HG03354 (cell line): ENCODE measurements around the gene SIX1.
A peak's percentile ranks its signal among the peaks of the same experiment; 100 is the strongest.

ENCODE experiments used
- ATAC-seq: cut with Tn5 transposase; IDR thresholded peaks from one replicate; pipeline ENCODE4 v1.9.1; 2021; ENCODE audit warnings: mild to moderate bottlenecking; ENCODE audit not compliant: unreplicated experiment, poor library complexity, severe bottlenecking

The SIX1 gene

DNA sequence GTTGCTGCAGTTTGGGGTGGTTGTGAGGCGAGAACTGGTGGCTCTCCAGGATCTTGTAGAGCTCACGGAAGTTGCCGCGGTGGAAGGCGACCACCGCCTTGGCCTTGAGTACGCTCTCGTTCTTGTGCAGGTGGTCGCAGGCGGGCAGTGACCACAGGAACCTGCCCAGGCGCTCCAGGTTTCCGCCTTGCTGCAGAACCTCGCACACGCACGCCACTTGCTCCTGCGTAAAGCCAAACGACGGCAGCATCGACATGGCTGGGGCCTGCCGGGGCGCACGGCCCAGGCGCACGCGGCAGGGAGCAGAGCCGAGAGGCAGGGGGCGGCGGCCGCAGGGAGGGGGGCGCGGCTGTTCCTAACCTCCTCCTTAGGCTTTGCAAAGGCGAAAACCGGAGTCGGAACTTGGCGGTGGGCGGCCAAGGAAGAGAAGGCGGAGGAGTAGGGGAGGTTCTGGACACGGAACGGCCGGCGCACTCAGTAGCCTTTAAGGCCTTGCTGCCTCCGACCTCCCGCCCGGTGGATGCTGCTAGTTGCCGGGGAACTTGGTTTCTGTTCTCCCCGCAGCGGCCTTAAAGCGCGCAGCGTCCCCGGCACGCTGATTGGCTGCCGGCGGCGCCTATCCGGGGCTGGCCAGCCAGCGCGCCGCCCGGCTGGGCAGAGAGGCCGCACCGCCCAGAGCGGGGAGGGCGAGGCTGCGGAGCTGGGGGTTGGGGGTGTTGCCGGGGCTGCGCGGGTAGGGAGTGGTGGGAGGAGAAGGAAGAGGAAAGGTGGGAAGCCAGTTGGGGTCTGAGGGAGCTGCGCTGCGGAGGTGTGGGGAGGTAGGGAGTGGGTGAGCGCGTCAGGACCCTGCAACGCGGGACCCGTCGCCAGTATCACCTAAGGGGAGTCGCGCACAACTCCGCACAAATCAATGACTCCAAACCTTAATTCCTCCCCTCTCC is at the start of gene SIX1:
Gene SIX1 (minus strand): TSS at position 544 of the 941 bp plus-strand sequence. CDS start 288 bp downstream, at position 256.
- ATAC-seq, result peak; percentile 58

DNA sequence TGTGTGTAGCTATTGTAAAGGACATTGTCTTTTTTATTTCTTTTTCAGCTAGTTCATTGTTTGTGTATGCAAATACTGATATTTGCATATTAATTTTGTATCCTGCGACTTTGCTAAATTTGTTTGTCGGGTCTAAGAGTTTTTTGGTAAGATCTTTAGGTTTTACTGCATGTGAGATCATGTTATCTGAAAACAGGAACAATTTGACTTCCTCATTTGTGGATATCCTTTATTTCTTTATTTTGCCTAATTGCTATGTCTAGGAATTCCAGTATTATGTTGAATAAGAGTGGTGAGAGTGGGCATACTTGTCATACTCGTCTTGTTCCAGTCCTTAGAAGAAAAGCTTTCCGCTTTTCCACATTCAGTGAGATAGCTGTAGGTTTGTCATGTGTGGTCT is 46.0 kb upstream of the SIX1 start:
- no peak for ATAC-seq

DNA sequence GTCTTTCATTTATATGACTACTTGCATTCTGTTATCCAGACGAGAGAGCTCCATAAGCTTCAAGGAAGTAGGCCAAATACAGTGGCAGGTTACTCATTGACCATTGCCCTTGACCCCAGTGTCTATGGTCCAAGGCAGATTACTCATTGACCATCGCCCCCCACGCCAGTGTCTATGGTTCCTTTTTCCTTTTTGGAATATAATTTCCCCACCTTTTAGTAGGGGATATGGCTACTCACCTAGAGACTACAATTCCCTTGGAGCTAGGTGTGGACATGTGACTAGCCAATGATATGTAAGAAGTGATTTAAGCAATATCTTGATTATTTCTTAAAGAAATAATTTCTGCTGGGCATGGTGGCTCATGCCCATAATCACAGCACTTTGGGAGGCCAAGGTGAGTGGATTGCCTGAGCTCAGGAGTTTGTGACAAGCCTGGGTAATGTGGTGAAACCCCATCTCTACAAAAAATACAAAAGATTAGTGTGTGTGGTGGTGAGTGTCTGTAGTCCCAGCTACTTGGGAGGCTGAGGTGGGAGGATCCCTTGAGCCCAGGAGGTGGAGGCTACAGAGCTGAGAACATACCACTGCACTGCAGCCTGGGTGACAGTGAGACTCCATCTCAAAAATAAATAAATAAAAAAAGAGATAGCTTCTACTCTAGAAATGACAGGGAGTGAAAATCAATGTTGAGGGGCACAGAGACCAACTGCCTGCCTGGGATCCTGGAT is 42.3 kb upstream of the SIX1 start:
- ATAC-seq, result no peak

DNA sequence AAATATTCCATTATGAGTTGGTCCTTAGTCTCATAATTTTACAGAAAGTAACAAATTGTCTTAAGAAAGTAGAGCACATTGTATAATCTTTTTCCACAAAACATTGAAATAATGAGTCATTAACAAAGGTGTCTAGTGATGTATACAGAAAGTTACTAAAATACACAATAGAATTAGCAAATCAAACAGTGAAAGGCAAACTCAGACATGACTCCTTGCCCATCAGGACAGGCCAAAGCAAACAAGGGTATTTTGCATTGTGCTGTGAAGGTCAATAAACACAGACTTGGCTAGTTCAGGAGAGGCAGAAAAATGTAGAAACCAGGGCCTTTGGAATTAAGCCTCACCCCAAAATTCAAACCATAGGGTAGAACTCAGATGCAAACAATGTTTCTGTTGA is 37.6 kb upstream of the SIX1 start:
- no peak for ATAC-seq

DNA sequence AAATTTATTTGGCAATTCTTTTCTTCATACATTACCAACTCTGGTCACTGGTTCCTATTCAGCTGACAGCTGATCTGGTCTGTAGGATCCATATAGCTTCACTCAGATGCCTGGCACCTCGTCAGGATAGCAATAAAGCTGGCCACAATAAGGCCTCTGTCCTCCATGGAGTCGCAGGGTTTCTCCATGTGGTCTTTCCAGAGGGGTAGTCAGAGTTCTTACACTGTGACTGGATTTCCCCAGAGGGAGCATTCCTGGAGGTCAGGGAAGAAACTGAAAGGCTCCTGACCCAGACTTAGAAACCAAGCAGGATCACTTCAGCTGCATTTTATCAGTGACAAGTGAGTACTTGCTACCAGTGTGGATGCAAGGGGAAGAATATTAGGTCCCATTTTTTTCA is 34.9 kb upstream of the SIX1 start:
- no peak for ATAC-seq

DNA sequence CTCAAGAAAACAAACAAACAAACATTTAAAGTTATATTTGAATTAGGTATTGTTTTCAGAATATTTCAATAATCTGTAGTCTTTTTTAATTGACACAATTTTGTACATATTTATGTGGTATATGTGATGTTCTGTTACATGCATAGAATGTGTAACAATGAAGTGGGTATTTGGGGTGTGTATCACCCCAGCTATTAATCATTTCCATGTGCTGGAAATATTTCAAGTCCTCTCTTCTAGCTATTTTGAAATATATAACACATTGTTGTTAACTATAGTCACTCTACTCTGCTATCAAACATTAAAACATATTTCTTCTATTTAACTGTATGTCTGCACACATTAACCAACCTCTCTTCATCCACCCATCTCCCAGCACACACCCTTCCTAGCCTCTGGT is 32.0 kb upstream of the SIX1 start:
- ATAC-seq, result no peak

DNA sequence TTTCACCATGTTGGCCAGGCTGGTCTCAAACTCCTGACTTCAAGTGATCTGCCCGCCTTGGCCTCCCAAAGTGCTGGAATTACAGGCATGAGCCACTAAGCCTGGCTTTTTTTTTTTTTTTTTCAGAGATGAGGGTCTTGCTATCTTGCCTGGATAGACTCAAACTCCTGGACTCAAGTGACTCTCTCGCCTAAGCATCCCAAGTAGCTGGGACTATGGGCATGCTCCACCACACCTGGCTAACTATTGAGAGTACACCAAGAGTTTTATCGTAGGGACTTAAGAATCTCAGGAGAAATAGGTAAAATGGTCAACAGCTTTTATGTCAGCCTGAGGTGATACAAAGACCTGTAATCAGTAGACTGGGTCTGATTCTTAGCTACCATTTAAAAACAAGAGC is 31.2 kb upstream of the SIX1 start:
- ATAC-seq, result no peak

DNA sequence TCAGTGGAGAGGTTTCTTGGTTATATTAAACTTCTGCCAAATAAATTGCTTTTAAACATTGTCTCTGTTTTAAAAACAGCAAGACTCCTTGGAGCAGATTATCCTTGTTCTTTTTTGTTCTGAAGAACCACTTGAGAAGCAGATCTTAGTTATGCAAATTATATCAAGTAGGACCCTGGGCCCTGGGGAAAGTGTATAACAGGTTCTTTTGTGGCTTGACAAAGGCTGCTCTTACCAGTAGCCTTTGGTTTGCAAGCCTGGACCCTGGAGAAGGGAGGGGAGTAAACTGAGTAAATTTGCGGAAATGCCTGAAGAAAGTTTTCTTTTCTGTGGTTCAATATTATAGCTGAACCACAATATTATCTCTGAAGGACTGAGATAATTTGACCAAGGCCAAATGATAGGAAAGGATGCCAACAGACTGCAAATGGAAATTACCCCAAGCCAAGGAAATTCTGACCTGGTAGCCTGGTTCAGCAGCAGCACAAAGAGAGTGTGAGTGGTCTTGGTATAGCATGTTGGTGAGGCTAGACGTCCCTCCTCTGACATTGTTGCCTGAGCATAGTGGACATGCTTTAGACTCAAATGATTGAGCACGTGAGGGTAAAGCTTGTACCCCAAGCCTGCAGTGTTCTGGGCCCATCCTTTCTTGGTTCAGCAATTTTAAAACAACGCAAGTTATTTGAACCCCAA is 30.4 kb upstream of the SIX1 start:
- ATAC-seq, result no peak

DNA sequence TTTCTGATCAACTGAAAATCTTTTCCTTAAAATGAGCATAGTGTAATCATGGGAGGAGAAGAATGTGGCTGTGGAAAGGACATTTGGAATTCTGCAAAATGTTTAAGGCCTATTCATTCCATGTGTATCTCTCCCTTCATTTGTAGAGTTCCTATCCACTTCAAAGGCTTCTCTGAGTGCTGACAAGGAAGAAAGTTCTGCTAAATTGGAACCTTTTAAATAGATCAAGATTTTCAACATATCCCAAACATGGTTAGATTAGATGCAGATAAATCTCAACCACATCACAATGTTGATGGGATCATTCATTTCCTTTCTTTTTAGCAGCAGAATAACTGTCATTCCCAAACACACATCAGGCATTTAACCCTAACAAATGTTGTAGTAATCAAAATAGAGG is 28.4 kb upstream of the SIX1 start:
- no peak for ATAC-seq

DNA sequence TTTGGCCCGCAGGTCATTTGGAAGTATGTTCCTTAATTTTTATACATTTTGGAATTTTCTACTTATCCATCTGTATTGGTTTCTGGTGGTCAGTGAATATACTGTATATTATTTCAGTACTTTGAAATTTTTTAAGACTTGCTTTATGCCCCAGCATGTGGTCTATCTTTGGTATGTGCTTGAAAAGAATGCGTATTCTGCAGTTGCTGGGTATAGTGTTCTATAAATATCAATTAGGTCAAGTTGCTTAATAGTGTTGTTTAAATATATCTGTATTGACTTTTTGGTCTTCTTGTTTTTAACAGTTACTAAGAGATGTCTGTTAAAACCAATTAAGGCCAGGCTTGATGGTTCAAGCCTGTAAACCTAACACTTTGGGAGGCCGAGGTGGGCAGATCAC is 21.7 kb upstream of the SIX1 start:
- ATAC-seq, result no peak

DNA sequence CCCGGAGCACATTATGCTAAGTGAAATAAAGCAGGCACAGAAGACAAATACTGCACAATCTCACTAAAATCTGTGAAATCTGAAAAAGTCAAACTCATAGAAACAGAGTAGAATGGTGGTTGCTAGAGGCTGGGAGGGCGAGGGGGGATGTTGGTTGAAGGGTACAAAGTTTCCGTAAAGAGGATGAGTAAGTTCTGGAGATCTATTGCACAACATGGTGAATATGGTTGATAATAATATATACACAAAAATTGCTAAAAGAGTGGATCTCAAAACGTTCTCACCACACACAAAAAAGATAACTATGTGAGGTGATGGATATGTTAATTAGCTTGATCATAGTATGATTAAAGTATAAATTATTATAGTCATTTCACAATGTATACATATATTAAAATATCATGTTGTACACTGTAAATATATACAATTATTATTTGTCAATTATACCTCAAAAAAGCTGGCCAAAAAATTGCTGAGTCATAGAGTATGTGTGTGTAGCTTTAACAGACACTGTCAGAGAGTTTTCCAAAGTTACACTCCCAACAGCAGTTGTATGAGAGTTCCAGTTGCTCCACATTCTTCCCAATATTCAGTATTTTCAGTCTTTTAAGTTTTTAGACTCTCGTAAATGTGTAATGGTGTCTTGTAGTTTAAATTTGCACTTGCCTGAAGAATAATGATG is 19.3 kb upstream of the SIX1 start:
- ATAC-seq, result no peak

DNA sequence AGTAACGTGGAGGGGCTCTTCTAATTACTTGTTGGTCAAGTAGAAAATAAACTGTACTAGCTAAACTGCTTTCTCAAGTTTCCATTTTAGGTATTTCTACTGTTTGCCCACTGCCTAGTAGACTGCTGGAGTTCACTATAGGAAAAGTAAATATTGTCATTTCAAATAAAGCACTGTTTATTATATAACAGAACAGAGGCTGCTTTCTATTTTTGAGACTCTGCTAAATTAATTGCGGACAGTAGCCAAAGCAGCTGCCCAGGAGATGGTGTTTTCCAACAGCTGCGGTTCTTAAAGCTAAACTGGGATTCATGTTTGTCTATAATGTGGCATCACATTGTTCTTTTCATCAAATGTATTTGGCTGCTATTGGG is 15.9 kb upstream of the SIX1 start:
- no peak for ATAC-seq

DNA sequence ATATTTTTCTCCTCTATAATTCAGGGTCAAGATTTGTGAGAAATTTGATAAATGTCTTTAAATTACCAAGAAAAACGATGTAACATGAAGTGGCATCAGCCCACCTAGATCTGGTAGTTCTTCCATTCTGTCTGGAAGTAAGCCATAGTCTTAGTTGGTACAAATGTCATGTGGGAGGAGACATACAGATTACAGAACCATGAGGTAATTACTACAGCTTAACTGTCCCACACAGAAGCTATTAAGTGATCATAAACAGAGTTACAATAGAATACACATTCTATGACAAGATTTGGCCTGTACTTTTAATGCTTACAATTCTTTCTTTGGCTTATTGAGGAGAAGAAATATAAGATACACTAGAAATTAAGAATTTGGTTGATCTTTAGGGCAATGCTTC is 13.7 kb upstream of the SIX1 start:
- no peak for ATAC-seq

DNA sequence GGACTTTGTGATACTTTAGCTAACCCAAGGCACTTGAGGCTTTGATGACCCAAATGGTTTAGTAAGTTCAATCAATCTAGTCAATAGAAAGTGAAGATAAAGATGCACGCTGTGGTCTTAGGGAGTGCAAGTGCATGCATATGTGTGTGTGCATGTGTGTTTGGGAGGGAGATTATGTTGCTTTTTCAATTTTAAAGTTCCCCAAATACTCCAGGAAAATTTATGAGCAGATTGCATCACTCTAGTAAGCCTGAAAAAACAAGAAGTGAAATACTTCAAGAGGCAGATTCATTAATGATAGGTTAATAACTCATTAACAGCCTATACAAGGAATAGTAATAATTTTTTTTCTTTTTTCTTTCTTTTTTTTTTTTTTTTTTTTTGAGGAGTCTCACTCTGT is 12.4 kb upstream of the SIX1 start:
- no peak for ATAC-seq

DNA sequence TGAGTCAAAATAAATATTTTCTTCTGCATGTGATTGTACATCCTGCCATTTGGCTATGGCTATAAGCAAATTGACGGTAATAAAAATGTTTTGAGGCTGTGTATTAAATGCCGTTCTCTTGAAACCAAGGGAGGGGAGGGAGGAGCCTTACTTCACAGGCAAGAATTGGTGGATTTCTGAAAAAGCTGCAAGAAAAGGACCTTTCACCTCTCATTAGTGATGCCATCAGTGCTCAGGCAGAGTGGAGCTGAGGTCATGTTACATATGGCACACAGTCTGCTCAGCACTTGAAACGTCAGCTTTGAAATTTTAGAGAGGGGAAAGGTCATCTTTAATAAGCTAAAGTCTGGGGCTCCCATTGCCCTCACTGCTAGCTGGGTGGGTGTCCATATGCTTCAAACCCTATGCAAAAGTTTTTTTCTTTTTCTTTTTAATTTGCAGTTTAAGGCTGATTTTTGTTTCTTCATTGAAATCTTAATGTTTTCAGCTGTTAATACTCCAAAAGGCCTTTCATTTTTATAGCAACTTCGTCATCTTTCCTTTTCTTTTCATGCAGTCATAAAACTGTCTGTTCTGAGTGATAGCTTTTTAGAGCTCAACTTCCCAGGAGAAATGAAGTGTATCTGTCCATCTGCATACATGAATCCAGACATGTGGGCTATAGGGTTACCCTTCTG is 9.8 kb upstream of the SIX1 start:
- ATAC-seq, result no peak

DNA sequence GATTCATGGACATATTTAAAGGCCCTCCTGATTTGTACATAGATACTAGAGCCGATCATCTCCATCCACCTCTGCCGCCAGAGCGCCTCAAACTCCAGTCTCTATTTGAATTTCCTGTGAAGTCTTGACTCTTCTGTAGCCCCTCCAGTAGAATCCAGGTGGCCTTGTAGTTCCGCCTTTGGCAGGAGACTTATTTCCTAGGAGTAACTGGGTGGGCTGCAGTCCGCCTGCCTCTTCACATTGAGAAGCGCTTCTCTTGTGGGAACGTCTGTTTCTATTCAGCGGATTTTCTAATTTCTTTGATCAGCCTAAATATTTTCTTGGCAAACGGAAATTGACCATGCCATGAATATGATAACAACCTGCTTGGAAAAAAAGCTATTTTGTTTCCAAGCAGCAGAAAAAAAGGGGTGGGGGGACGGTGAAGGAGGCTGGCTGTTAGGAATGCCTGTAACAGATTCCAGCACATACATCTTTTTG is 9.0 kb upstream of the SIX1 start:
- no peak for ATAC-seq

DNA sequence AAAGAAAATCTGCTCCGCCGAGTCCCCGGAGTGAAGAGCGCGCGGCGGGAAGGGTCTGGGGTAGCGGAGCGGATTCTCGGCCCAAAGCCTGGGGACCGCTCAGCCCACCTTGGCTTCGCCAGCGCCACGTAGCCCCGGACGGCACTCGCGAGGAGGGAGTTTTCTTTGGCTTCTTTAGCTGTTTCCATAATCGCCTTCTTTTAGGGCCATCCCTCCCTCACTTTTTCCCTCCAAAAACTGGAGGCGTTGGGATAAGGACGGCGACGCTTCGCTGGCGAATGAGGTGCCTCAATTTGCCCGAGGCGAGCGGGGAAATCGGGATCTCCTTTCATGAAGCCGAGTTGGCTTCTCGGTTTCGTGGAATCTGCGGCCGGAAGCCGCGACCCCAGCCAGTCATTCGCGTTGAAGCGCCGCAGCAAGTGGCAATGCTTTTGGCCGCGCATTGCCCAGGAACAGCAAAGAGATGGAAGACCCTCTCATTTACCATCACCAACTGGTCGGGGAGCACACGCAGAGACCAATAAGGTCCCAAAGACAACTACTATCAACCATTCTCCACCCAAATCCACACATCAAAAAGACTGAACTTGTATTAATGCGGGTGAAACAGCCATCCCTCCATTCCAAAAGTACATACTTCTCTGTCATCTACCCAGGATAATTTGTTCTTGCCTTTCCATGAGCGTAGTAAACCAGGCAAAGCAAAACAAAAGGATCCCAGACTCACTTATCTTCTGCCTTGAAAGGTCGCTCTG is 8.4 kb upstream of the SIX1 start:
- no peak for ATAC-seq

DNA sequence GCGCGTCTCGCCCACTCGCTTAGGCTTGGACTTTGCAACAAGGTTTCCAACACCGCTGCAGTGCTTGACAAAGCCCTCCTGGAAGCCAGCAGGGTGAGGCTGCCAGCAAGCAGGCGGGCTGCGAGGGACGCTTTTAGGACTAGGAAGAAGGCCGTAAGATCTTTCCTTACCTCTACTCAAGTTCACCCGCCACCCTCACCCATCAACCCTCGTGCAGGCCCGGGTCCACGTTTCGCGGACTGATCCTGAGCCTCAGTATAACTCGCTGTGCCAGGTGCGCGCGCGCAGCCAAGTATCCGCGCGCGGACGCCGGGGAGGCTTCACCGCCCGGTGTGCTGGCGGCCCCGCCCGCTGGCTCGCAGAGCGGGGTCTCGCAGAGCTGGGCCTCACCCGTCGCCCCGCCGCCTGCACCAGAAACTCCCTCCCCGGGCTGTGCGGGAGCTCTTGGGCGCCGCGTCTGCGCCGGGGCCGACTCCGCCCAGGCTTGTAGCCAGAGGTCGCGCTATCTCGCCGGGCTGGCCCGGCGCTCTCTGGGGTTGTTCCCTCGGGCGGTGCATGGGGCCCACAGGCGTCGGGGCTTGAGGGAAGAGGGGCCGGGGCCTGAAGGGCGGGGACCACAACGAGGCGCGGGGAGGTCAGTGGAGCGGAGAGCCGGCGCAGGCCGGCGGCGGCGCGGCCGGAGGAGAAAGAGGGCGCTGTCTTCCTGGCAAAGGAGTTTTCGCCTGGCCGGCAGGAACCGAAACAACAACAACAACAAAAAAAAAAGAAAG is 7.6 kb upstream of the SIX1 start:
- ATAC-seq, result peak; percentile 78
